ENCODE measurements around the gene TOR2A. TPM values are rescaled to one million over a fixed set of nuclear protein-coding genes. Genes with fewer than 3 reads are reported as not detected.

The TOR2A gene
- total and polyA plus RNA-seq, 9 of the 15 experiments (the other 6 are each of a cell fraction or from before 2014, with no cell fraction given), result 0.80 to 25.9 (median 11.1) TPM

- TF ChIP-seq ZNF398 (CRISPR knock-in tag; IDR thresholded peaks at IDR 0.05) (no peak), SP1 (CRISPR knock-in tag; IDR thresholded peaks at IDR 0.05) (peak; percentile 38; the same call in 1 of the 2 replicates), ZNF655 (CRISPR knock-in tag; IDR thresholded peaks at IDR 0.05) (no peak), KLF1 (tag; IDR thresholded peaks at IDR 0.05) (0 out of 2 replicates have a peak, but pooled peaks have one; percentile 32), ZNF165 (CRISPR knock-in tag; IDR thresholded peaks at IDR 0.05; ENCODE audit: borderline replicate concordance) (no peak), ZBED1 (IDR thresholded peaks at IDR 0.05) (no peak), SP2 (IDR thresholded peaks at IDR 0.05; ENCODE audit: extremely low read depth, low read depth, low read length, poor library complexity, severe bottlenecking) (no peak), NFE2 (IDR thresholded peaks at IDR 0.05; ENCODE audit: low read depth) (no peak), PATZ1 (CRISPR knock-in tag; IDR thresholded peaks at IDR 0.05; ENCODE audit: borderline replicate concordance) (no peak), NR1H2 (CRISPR knock-in tag; IDR thresholded peaks at IDR 0.05) (no peak), ZBTB11 (CRISPR knock-in tag; IDR thresholded peaks at IDR 0.05) (no peak), BMI1 (IDR thresholded peaks at IDR 0.05; ENCODE audit: low read length) (peak; percentile 63; the same call in 1 of the 2 replicates), ETV5 (CRISPR knock-in tag; IDR thresholded peaks at IDR 0.05; ENCODE audit: low read depth) (peak; percentile 22; the same call in 1 of the 2 replicates), ZNF707 (CRISPR knock-in tag; conservative IDR thresholded peaks at IDR 0.05) (no peak), TFE3 (CRISPR knock-in tag; IDR thresholded peaks at IDR 0.05) (no peak), SAP30 (IDR thresholded peaks at IDR 0.05; ENCODE audit: borderline replicate concordance, insufficient read depth, low read depth, low read length, poor library complexity, severe bottlenecking) (no peak)
These were observed 7.5 kb upstream of the TOR2A start (continued) for GRCh38 chr9:127742435-127743088.
